Thyroid gland (tissue), 4 donors: ENCODE measurements around the gene MRGPRX2. TPM values are rescaled to one million over a fixed set of nuclear protein-coding genes. Genes with fewer than 3 reads are reported as not detected.
A peak's percentile ranks its signal among the peaks of the same experiment; 100 is the strongest.

ENCODE experiments used
- DNase-seq, 2 donors: peaks; one replicate each; pipeline ENCODE4 v3.0.0-alpha.2; 2019
- H3K27ac ChIP-seq, 3 donors: fragments of 200-600 bp; sonication (generic); 1 replicate in 2 of 3; 2 replicates in 1 of 3; pipeline ENCODE4 v1.5.1; 2016 to 2019; ENCODE audit warnings: mild to moderate bottlenecking in 1 of 3, moderate library complexity in 1 of 3
- H3K27me3 ChIP-seq: fragments of 200-600 bp; sonication (generic); one replicate; pipeline ENCODE4 v1.5.1; 2019
- H3K36me3 ChIP-seq, 2 donors: fragments of 200-600 bp; sonication (generic); one replicate each; pipeline ENCODE4 v1.5.1; 2016 to 2019
- H3K4me1 ChIP-seq, 2 donors: fragments of 200-600 bp; sonication (generic); one replicate each; pipeline ENCODE4 v1.5.1; 2017 to 2019
- H3K4me3 ChIP-seq, 3 donors: fragments of 200-600 bp; sonication (generic); replicated peaks in 1 of 3; 1 replicate in 2 of 3; 2 replicates in 1 of 3; pipeline ENCODE4 v1.5.1; 2016; ENCODE audit warnings: mild to moderate bottlenecking in 1 of 3
- H3K9me3 ChIP-seq: fragments of 200-600 bp; sonication (generic); one replicate; pipeline ENCODE4 v1.5.1; 2017
- POLR2A ChIP-seq, 2 donors: fragments of 450-650 bp; IDR thresholded peaks; one replicate each; pipeline ENCODE4 v1.6.1; 2017; ENCODE audit warnings: antibody characterized with exemption in 2 of 2, mild to moderate bottlenecking in 2 of 2, moderate library complexity in 1 of 2
- WGBS, 2 donors: methylation state at CpG; one replicate each; pipeline ENCODE4 v1.1.5; 2017; 5-methylcytosine and 5-hydroxymethylcytosine counted together
- intact Hi-C: fragments of 100-400 bp; cut with DNase I; formaldehyde crosslinking; loops from one replicate; pipeline ENCODE4 v1.15.1; 2023
- total RNA-seq, 4 donors: library from RNA; depleted of rRNA; stranded (reverse); fragments of >200 nt; gene quantifications; one replicate each; pipeline ENCODE4 v1.2.3, GENCODE V29; 2016
- TF ChIP-seq, protein P1 (sequence below), 6 experiments: fragments of 200-600 bp in 3 of 6; fragments of 450-650 bp in 3 of 6; sonication (generic) in 3 of 6; IDR thresholded peaks; one replicate each; pipeline ENCODE4 v1.5.1; 2016 to 2019; ENCODE audit warnings: antibody characterized with exemption in 6 of 6, mild to moderate bottlenecking in 2 of 6, inconsistent platforms in 1 of 6, moderate library complexity in 1 of 6

The MRGPRX2 gene
- total RNA-seq, 4 donors from 2014 or later = not detected

DNA sequence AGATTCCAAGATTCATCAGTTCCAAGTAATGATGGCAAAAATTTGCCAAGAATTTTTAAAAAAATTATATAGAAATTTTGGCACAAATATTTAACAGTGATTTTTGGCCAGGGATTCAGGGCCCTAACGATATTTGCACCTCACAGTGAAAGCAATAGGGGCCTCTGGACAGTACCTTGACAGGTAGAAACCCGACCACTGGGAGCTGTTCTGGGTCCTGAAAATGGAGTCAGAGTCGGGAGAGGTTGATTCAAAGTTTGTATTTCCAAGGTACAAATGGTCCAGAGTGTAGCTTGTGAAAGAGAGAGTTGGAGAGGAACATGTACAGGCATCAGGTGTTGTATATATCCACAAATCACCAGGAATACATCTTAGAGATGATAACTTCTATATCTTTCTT is 41.6 kb downstream of the MRGPRX2 start:
- H3K36me3 ChIP-seq = no peaks in the 10 kb centered on the region
- DNase-seq = peak in 1 of 2 donors; percentile 3
- H3K9me3 ChIP-seq = no peaks in the 10 kb centered on the region
- H3K4me3 ChIP-seq = no peak overlapping the region
- H3K27ac ChIP-seq = no peak overlapping the region
- intact Hi-C loops = no loop called here
- no peak for TF ChIP-seq POLR2A (IDR thresholded peaks at IDR 0.05)
- TF ChIP-seq, protein P1, sequence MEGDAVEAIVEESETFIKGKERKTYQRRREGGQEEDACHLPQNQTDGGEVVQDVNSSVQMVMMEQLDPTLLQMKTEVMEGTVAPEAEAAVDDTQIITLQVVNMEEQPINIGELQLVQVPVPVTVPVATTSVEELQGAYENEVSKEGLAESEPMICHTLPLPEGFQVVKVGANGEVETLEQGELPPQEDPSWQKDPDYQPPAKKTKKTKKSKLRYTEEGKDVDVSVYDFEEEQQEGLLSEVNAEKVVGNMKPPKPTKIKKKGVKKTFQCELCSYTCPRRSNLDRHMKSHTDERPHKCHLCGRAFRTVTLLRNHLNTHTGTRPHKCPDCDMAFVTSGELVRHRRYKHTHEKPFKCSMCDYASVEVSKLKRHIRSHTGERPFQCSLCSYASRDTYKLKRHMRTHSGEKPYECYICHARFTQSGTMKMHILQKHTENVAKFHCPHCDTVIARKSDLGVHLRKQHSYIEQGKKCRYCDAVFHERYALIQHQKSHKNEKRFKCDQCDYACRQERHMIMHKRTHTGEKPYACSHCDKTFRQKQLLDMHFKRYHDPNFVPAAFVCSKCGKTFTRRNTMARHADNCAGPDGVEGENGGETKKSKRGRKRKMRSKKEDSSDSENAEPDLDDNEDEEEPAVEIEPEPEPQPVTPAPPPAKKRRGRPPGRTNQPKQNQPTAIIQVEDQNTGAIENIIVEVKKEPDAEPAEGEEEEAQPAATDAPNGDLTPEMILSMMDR (IDR thresholded peaks at IDR 0.05) = no peak
- 6 to 8% methylated on average over 3 of the region's 3 CpGs for WGBS, 2 donors
- no peaks in the 10 kb centered on the region for H3K4me1 ChIP-seq
- no peaks in the 10 kb centered on the region for H3K27me3 ChIP-seq

- Histone ChIP-seq H3K4me1 (no peaks in the 10 kb centered on the region), H3K27me3 (no peaks in the 10 kb centered on the region), H3K36me3 (no peaks in the 10 kb centered on the region), H3K9me3 (no peaks in the 10 kb centered on the region), H3K4me3 (no peak overlapping the region), H3K27ac (no peak overlapping the region)
- DNase-seq = no peak
- 69 to 74% methylated on average over 3 of the region's 3 CpGs for WGBS, 2 donors
- intact Hi-C loops = no loop called here
- TF ChIP-seq POLR2A (IDR thresholded peaks at IDR 0.05) = no peak
- TF ChIP-seq, protein P1 (IDR thresholded peaks at IDR 0.05) = no peak
Observed at GRCh38 chr11:19013181-19013857, 47.2 kb downstream of the MRGPRX2 start.

- H3K4me3 ChIP-seq = no peak overlapping the region
- H3K27me3 ChIP-seq = no peaks in the 10 kb centered on the region
- DNase-seq = no peak
- H3K9me3 ChIP-seq = no peaks in the 10 kb centered on the region
- no peaks in the 10 kb centered on the region for H3K36me3 ChIP-seq
- no peak for TF ChIP-seq POLR2A (IDR thresholded peaks at IDR 0.05)
- TF ChIP-seq, protein P1 (IDR thresholded peaks at IDR 0.05) = no peak
- H3K4me1 ChIP-seq = no peaks in the 10 kb centered on the region
- intact Hi-C loops = no loop called here
- no peak overlapping the region for H3K27ac ChIP-seq
Observed at GRCh38 chr11:19012636-19013035, 47.9 kb downstream of the MRGPRX2 start.

Other genes with a start within 250 kb of the MRGPRX2 start
- gene MRGPRX1, start 121.3 kb downstream of the MRGPRX2 start, total RNA-seq = not detected
- 10 to 100 TPM; 19.5 to 26.9 (median 24.7) TPM for gene ZDHHC13, start 56.5 kb upstream of the MRGPRX2 start, total RNA-seq
- gene CSRP3, start 141.3 kb upstream of the MRGPRX2 start, total RNA-seq = not detected
- gene E2F8, start 180.2 kb upstream of the MRGPRX2 start, total RNA-seq = not detected